HG03097 (cell line): ENCODE data around the gene TCP10L.
"Not testable (repeated sequence)": the region's sequence is repeated elsewhere in the genome, so short reads cannot be mapped to it uniquely, and the experiment has no call there.

ENCODE experiments used
- ATAC-seq: cut with Tn5 transposase; IDR thresholded peaks from one replicate; pipeline ENCODE4 v1.9.1; 2021; ENCODE audit not compliant: unreplicated experiment, low FRiP score

The TCP10L gene

GRCh38 chr21:32587651-32588050, 2.3 kb upstream of the TCP10L start:
- no peak for ATAC-seq

GRCh38 chr21:32587120-32587519, 1.8 kb upstream of the TCP10L start:
- ATAC-seq = no peak

- ATAC-seq = no peak
Measured at GRCh38 chr21:32585970-32586369, 647 bp upstream of the TCP10L start.

GRCh38 chr21:32584472-32584871, 851 bp downstream of the TCP10L start:
- no peak for ATAC-seq

GRCh38 chr21:32581732-32582131, 3.6 kb downstream of the TCP10L start:
- ATAC-seq = no peak

- ATAC-seq = no peak
Measured at GRCh38 chr21:32580949-32581348, 4.4 kb downstream of the TCP10L start.

GRCh38 chr21:32578107-32578691, 7.1 kb downstream of the TCP10L start:
- ATAC-seq = no peak

GRCh38 chr21:32576011-32576410, 9.3 kb downstream of the TCP10L start:
- no peak for ATAC-seq

GRCh38 chr21:32574946-32575925, 10.1 kb downstream of the TCP10L start:
- ATAC-seq = no peak

- no peak for ATAC-seq
Measured at GRCh38 chr21:32572574-32573420, 12.5 kb downstream of the TCP10L start.

- no peak for ATAC-seq
Measured at GRCh38 chr21:32570456-32570855, 14.9 kb downstream of the TCP10L start.

GRCh38 chr21:32569261-32570230, 15.8 kb downstream of the TCP10L start:
- peak; percentile 76 for ATAC-seq

GRCh38 chr21:32567626-32568025, 17.7 kb downstream of the TCP10L start:
- ATAC-seq = no peak

- ATAC-seq = no peak
Measured at GRCh38 chr21:32566741-32567389, 18.5 kb downstream of the TCP10L start.

- no peak for ATAC-seq
Measured at GRCh38 chr21:32565856-32566465, 19.4 kb downstream of the TCP10L start.

GRCh38 chr21:32562915-32563314, 22.4 kb downstream of the TCP10L start:
- ATAC-seq = no peak

- ATAC-seq = no peak
Measured at GRCh38 chr21:32562426-32562825, 22.9 kb downstream of the TCP10L start.

- not testable (repeated sequence) for ATAC-seq
Measured at GRCh38 chr21:32561476-32561875, 23.8 kb downstream of the TCP10L start.

GRCh38 chr21:32560896-32561295, 24.4 kb downstream of the TCP10L start:
- ATAC-seq = no peak
